Medulla oblongata (tissue), 1 donor: ENCODE data around the gene FTO.

ENCODE experiments used
- DNase-seq: peaks from one replicate; pipeline ENCODE4 v3.0.0-alpha.2; 2015; ENCODE audit errors: extremely low spot score

Gene FTO

DNA sequence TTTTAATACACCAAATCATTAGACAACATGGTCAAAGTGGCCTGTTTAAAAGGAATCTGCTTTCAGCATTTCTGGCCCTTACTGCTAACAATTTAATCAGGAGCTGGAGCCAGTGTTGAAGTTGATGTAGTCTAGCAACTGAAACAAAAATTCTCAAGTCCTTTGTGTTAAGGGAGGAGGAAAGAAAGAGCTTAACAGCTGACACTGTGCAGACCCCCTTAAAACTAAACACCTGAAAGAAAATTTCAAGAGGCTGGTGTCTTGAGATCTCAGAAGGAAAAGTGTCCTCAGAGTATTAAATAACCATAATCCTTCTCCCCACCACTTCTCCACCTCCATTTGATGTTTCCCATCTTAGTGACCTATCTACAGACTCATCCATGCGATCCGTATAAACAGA lies 232.1 kb downstream of the FTO start:
- DNase-seq: no peak

DNA sequence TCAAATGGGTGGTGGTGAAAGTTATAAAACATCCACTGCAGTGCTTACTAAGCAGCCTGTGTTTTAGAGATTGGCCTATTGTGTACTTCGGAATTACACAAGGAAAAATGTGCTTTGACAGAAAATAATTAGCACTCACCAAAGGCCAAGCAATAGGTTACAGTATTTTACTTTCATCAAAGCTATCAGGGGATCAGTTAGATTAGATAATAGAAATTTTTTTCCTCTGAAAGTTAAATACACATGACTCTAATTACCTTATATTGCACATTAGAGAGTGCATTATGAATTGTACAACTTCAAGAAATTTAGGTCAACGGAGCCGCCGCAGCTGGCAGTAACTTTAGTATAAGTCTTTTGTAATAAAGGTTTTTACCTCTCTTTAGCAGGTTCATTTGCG lies 232.6 kb downstream of the FTO start:
- DNase-seq: no peak

- no peak for DNase-seq
Measured at GRCh38 chr16:53937161-53937880, 233.4 kb downstream of the FTO start.

- DNase-seq: no peak
Measured at GRCh38 chr16:53944025-53944424, 240.1 kb downstream of the FTO start.

- DNase-seq: peak; percentile 60
Measured at GRCh38 chr16:53945996-53946395, 242.0 kb downstream of the FTO start.

DNA sequence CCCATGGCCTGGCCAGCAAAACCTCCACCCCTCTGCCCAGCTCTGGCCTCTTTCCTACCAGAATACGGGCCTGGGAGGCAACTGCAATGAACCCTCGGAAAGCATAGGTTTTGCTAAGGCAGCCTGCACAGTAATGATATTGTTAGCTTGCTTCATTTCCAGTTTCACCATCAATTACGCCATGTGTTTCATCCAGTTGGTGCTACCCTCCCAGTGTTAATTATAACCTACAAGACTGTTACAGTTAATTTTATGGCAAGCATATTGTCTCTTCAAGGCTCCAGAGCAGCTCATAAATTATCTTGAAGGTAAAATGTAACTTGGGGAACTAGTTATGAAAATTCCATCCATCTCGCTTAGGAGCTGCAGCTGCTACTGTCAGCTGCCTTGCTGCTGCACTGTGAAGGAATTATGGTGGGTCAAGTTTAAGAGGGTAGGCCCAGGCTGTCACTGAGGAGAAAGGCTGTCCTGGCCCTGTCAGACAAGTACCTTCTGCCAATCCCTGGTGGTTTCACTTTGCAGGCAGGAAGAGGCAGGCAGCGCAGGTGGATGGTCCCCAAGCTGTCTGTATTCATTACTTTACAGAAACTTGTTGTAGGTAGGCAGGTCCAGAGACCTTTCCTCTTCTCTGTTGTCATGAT lies 242.9 kb downstream of the FTO start:
- no peak for DNase-seq

DNA sequence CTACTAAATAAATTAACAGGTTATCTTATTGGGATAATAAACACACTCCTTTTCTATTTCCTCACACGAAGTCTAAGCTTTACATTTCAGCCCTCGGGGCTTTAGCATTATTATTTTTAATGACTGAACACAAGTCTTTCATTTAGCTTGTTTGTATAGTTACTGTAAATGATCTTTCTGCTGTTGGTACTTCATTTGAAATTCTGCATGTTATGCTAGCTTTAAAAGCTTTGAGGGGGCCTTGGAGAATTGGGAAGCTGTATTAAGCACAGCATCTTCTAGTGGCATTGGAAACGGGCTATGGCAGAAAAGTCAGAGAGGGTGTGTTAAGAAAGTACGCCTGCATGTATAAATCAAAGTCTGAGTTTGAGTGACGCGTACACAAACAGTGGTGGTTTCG lies 243.7 kb downstream of the FTO start:
- no peak for DNase-seq

DNA sequence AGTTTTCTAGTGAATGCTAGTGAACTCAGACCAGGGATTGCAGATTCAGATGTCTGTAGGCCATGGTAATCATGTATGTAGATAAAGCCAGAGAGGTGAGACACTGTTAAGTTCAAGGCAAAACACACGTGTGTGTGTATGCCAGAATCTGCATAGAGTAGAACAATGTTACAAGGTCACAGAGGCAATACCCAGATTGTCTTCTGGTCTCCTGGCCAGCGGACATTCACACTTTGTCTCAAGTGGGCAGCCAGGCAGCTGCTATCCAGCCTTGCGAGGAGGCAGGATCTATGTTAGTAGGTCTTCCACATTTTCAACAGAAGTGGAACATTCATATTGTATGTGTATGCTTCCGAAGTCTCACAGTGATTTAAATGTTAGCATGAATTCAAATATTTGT lies 244.4 kb downstream of the FTO start:
- no peak for DNase-seq

DNA sequence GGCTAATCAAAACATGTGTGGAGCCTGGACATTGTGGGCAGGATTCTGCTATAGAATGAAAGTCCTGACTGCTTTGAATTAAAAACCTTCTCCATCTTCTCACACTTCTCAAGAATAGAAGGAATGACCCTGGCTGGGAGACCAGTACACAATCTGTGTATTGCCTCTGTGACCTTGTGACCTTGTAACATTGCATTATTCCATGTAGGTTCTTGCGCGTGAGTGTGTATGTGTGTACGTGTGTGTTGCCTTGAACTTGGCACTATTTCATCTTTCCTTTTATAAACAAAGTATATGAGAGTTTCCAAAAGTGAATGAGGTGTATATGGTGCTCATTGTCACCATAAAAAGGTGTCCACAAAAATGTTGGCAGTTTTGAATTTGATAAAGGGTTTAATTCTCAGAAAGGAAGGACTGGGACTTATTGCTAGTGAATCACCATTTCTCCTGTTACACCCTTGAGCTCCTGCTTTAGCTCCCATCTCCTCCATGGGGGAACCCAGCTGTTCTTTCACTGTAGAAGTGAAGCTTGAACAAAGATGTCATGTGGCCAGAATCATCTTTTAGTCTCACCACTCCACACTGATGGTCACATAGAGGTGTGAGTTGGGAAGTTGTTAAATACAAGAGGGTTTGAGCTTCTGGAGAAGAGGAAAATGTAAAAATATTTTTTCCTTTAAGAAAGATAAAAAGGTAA lies 244.9 kb downstream of the FTO start:
- no peak for DNase-seq

GRCh38 chr16:53949715-53950410 lies 245.9 kb downstream of the FTO start:
- DNase-seq: no peak

- no peak for DNase-seq
Measured at GRCh38 chr16:53950677-53951076, 246.7 kb downstream of the FTO start.

- DNase-seq: no peak
Measured at GRCh38 chr16:53952215-53953208, 248.6 kb downstream of the FTO start.

DNA sequence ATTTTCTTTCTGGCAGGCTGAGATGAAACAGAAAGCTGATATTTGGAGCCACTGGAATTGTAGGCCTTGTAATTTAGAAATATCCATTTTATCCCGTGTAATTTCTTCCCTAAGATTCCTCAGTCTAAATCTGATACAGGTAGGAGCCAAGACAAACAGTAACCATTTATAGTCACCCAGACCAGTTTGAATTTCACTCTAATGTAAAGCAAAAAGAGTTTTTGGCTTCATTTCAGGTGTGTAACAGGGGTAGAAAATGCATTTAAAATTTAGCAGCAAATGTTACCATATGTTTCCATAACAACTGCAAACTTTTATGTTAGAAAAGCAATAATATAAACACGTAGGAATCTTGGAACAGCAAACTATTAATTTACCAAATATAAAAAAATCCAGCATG lies 249.4 kb downstream of the FTO start:
- no peak for DNase-seq

GRCh38 chr16:53955221-53955875 lies 251.4 kb downstream of the FTO start:
- DNase-seq: no peak

DNA sequence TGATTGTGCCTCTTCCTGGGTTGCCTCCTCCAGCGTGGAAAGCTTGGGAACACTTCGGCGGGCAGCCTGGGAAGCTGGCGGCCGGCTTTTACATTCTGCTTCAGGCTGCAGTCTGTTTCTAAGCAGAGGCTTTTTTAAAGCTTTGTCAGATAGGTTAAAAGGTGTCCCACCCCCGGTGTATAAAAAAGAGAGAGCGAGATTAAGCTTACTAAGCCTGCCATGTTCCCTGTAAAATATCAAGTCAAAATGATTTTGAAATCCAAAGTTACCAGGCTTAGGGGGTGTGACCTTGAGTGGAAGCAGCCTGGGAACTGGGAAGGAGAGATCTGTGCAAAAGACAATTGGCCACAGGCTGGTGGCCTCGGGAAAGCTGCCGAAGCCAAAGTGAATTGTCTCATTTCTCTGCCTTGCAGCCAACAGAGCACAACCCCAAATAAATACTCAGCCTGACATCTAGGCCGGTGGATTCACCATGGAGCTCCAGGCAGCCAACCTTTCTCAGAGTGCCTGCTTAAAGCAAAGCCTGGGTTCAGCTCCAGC lies 254.5 kb downstream of the FTO start:
- DNase-seq: peak; percentile 60

DNA sequence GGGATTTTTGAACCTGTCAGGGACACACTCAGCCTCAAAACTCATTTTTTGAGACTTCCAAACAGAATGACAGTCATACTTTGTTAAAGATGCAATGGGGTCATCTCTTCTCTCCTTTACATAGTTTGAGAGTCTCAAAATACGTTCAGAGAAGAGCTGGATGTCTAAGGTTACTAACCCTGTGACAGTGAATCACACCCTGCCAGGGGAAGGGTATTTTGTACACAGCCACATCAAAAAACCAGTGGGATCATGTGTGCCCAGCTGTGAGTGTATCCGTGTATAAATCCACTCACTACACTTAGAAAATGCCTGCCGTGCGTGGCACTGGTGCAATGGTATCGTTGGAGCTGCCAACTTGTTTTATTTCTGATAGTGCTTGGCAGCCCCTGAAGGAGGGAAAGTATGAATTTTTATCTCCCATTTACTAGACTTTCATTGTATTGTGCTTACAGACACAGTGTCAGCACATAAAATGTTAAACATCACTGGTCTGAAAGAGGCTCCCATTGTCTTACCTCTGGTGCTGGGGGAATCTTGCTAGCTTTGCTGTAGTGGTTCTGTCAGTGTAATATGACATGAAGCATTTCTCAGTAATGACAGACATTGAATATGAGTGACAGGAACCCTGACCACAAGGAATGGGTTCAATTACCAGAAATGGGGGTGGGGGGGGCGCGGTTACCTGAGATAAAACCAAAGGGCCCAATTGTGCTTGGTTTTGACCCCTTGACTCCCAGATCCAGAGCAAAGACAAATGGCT lies 256.3 kb downstream of the FTO start:
- no peak for DNase-seq

DNA sequence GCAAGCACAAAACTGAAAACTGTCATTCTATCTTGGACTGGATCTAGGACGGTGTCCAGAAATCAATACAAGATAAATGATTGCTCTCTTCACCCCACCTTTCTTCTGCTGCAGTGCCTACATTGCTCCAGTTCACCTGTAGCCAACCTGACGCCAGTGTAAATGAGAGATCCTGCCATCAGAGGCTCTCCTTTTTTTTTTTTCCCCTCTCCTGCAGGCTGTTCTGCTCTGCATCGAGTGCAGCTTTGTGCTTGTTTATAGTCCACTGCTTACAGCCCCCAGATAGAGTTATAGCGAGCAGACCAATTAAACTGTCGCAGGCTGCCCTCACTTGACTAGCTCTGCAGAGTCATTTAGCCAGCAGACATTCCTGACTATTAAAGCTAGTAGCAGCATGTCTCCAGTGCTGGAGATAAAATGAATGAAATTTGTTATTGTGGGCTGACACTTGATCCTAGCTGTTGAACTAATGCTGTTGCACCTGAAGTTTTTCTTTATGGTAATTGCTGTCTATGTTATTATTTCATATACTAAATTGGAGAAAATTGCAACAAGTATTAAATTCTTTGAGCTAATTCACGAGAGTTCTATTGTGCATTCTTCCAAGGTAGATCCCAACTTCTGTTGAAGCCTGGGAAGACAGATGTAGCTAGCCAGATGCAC lies 257.1 kb downstream of the FTO start:
- no peak for DNase-seq

DNA sequence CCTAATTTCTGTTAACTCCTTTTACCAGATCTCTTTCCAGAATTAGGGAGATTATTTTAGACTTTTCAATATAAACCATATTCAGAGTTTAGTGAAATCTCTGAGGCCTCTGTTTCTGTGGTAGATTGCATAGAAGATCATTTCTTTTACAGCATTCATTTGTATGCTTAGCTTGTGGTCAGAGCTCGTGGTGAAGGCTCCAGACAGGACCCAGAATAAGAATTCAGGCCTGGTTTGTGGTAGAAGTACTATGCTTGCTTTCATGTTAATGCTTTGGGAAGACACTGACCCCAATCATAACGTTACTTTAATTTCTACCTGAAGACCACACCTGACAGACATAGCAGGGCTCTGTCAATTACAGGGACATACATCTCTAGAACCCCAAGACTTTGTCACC lies 258.1 kb downstream of the FTO start:
- no peak for DNase-seq

- DNase-seq: no peak
Measured at GRCh38 chr16:53964145-53964790, 260.3 kb downstream of the FTO start.
